Keratinocyte (primary cell): ENCODE measurements around the gene BMP8B. TPM values are rescaled to one million over a fixed set of nuclear protein-coding genes. Genes with fewer than 3 reads are reported as not detected.

ENCODE experiments used
- DNase-seq: peaks from one replicate; pipeline ENCODE4 v3.0.0-alpha.2; 2011; ENCODE audit warnings: low read depth, missing footprints, low spot score
- FAIRE-seq: peaks from 2 replicates; lab custom pipeline; 2011; peaks lifted over from hg19 to GRCh38; lab: Jason Lieb, UNC
- H2AFZ ChIP-seq: 2 replicates; pipeline ENCODE4 v1.6.0; 2012; ENCODE audit warnings: low read length, control low read depth, inconsistent platforms; ENCODE audit not compliant: control insufficient read depth
- H3K27ac ChIP-seq: 2 replicates; pipeline ENCODE4 v1.5.1; 2011; ENCODE audit warnings: low read length; ENCODE audit not compliant: control insufficient read depth, insufficient read depth
- H3K27me3 ChIP-seq: 3 replicates; pipeline ENCODE4 v1.6.0; 2011; ENCODE audit warnings: low read length; ENCODE audit not compliant: control insufficient read depth, insufficient read depth; ENCODE audit errors: extremely low read depth
- H3K36me3 ChIP-seq, 2 experiments: 2 replicates in 1 of 2; 3 replicates in 1 of 2; pipeline ENCODE4 v1.5.1; 2011; ENCODE audit warnings: low read length in 2 of 2, mild to moderate bottlenecking in 1 of 2; ENCODE audit not compliant: control insufficient read depth in 2 of 2, insufficient read depth in 2 of 2; ENCODE audit errors: extremely low read depth in 1 of 2
- H3K4me1 ChIP-seq: 3 replicates; pipeline ENCODE4 v1.5.1; 2011; ENCODE audit warnings: low read length; ENCODE audit not compliant: control insufficient read depth, insufficient read depth; ENCODE audit errors: extremely low read depth
- H3K4me2 ChIP-seq: 3 replicates; pipeline ENCODE4 v1.6.0; 2011; ENCODE audit warnings: low read depth, low read length; ENCODE audit not compliant: control insufficient read depth, insufficient read depth; ENCODE audit errors: extremely low read depth
- H3K4me3 ChIP-seq, 3 experiments: fragments of 200-600 bp in 1 of 3; sonication (generic) in 1 of 3; 2 replicates in 2 of 3; 3 replicates in 1 of 3; pipeline ENCODE4 v1.5.1; 2011 to 2016; ENCODE audit warnings: low read length in 3 of 3, mild to moderate bottlenecking in 3 of 3, control low read depth in 2 of 3, inconsistent platforms in 1 of 3, low read depth in 1 of 3, mixed read lengths in 1 of 3, mixed run types in 1 of 3, moderate library complexity in 1 of 3; ENCODE audit not compliant: control insufficient read depth in 2 of 3, insufficient read depth in 2 of 3; ENCODE audit errors: extremely low read depth in 1 of 3
- H3K79me2 ChIP-seq: 2 replicates; pipeline ENCODE4 v1.6.0; 2012; ENCODE audit warnings: low read length; ENCODE audit not compliant: control insufficient read depth, insufficient read depth
- H3K9ac ChIP-seq: 3 replicates; pipeline ENCODE4 v1.6.0; 2011; ENCODE audit warnings: low read length; ENCODE audit not compliant: control insufficient read depth, insufficient read depth; ENCODE audit errors: extremely low read depth
- H3K9me1 ChIP-seq: 3 replicates; pipeline ENCODE4 v1.6.0; 2011; ENCODE audit warnings: low read length; ENCODE audit not compliant: control insufficient read depth, insufficient read depth; ENCODE audit errors: extremely low read depth
- H3K9me3 ChIP-seq: 2 replicates; pipeline ENCODE4 v1.5.1; 2012; ENCODE audit warnings: low read depth, low read length; ENCODE audit not compliant: control insufficient read depth
- H4K20me1 ChIP-seq: 3 replicates; pipeline ENCODE4 v1.6.0; 2011; ENCODE audit warnings: low read length; ENCODE audit not compliant: control insufficient read depth, insufficient read depth; ENCODE audit errors: extremely low read depth
- EZH2 ChIP-seq: IDR thresholded peaks from one replicate; pipeline ENCODE4 v1.6.1; 2012; ENCODE audit warnings: inconsistent platforms, mild to moderate bottlenecking, low read length, moderate library complexity
- dilution Hi-C: fragments of 300-500 bp; cut with MboI; formaldehyde crosslinking; loops from one replicate; pipeline ENCODE4 v1.7.0; 2020; ENCODE audit warnings: low sequenced_read_pairs; ENCODE audit not compliant: extremely low pct_ligation_motif_present
- polyA plus RNA-seq, 5 experiments: library from polyadenylated mRNA; depleted of rRNA in 3 of 5; stranded (reverse) in 3 of 5; stranded (forward) in 1 of 5; unstranded in 1 of 5; fragments of >200 nt; gene quantifications; 1 replicate in 1 of 5; 2 replicates in 3 of 5; 3 replicates in 1 of 5; pipeline versions ENCODE4 v1.2.1 to v1.2.3, GENCODE V29; 2011 to 2012; ENCODE audit warnings: missing spikeins in 2 of 5, low read depth in 1 of 5, low replicate concordance in 1 of 5
- TF ChIP-seq, protein P1 (sequence below), 3 experiments: IDR thresholded peaks in 1 of 3; conservative IDR thresholded peaks in 1 of 3; optimal IDR thresholded peaks in 1 of 3; 2 replicates in 2 of 3; 3 replicates in 1 of 3; pipeline versions ENCODE3 to v1.5.1; 2011; ENCODE audit warnings: low read length in 3 of 3, mild to moderate bottlenecking in 3 of 3, moderate library complexity in 2 of 3, control low read depth in 1 of 3, inconsistent platforms in 1 of 3; ENCODE audit not compliant: insufficient read depth in 2 of 3; ENCODE audit errors: extremely low read depth in 1 of 3

Gene BMP8B
- polyA plus RNA-seq, 1 donor (not counting 4 experiments of a cell fraction or from before 2014, with no cell fraction given): 0.04 TPM

DNA sequence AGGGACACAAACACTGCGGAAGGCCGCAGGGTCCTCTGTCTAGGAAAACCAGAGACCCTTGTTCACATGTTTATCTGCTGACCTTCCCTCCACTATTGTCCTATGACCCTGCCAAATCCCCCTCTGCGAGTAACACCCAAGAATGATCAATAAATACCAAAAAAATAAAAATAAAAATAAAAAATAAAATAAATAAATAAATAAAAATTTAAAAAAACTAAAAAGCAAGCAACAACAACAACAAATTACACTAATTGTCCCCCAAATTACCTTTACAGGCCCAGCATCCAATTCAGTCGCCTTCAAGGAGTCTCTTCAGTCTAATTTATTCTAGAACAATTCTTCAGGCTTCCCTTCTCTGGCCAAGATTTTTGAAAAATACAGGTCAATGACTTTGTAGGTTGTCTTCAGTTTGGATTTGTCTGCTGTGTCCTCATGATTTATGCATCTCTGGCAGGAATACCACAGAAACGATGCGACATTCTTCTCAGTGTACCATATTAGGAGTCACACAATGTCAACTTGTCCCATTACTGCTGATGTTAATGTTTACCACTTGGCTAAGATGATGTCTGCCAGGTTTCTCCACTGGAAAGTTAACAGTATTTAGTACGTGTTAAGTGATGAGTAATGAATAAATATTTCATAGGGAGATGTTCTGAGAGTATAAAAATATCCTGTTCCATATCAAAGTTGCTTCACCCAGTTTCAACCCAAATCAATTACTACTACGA, 20.3 kb upstream of the BMP8B start:
- H3K4me3 ChIP-seq: no peak overlapping the region
- DNase-seq (no peak), FAIRE-seq (no peak)
- H3K36me3 ChIP-seq: no peaks in the 10 kb centered on the region
- no peak overlapping the region for H3K4me2 ChIP-seq
- no peak for TF ChIP-seq EZH2
- TF ChIP-seq, protein P1, sequence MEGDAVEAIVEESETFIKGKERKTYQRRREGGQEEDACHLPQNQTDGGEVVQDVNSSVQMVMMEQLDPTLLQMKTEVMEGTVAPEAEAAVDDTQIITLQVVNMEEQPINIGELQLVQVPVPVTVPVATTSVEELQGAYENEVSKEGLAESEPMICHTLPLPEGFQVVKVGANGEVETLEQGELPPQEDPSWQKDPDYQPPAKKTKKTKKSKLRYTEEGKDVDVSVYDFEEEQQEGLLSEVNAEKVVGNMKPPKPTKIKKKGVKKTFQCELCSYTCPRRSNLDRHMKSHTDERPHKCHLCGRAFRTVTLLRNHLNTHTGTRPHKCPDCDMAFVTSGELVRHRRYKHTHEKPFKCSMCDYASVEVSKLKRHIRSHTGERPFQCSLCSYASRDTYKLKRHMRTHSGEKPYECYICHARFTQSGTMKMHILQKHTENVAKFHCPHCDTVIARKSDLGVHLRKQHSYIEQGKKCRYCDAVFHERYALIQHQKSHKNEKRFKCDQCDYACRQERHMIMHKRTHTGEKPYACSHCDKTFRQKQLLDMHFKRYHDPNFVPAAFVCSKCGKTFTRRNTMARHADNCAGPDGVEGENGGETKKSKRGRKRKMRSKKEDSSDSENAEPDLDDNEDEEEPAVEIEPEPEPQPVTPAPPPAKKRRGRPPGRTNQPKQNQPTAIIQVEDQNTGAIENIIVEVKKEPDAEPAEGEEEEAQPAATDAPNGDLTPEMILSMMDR (optimal IDR thresholded peaks at IDR 0.05 in 1 of 3, IDR thresholded peaks at IDR 0.05 in 1 of 3, conservative IDR thresholded peaks at IDR 0.05 in 1 of 3; ENCODE audit: extremely low read depth in 1 of 3, insufficient read depth in 2 of 3, low read length in 3 of 3): no peak
- no peaks in the 10 kb centered on the region for H4K20me1 ChIP-seq
- no peak overlapping the region for H2AFZ ChIP-seq
- no peaks in the 10 kb centered on the region for H3K9me3 ChIP-seq
- no peak overlapping the region for H3K27ac ChIP-seq
- H3K27me3 ChIP-seq: no peaks in the 10 kb centered on the region
- H3K9me1 ChIP-seq: no peaks in the 10 kb centered on the region
- no peaks in the 10 kb centered on the region for H3K4me1 ChIP-seq
- H3K79me2 ChIP-seq: no peaks in the 10 kb centered on the region
- dilution Hi-C loops: no loop called here
- no peak overlapping the region for H3K9ac ChIP-seq

DNA sequence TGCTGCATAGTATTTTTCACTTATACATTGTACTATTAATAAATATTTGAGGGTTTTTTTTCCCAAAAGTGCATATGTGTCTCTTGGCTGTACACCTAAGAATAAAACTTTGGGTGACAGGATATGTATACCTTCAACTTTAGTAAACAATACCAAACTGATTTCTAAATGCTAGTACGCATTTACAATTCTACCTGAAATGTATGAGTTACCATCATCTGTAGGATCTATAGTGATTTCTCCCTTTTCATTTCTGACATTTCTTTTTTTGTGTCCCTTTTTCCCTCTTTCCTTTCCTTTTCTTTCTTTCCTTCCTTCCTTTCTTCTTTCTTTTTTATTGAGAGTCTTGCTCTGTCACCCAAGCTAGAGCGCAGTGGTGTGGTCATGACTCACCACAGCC, 16.7 kb upstream of the BMP8B start:
- no peaks in the 10 kb centered on the region for H3K36me3 ChIP-seq
- no peaks in the 10 kb centered on the region for H3K9me3 ChIP-seq
- H2AFZ ChIP-seq: no peak overlapping the region
- no peak overlapping the region for H3K4me3 ChIP-seq
- H4K20me1 ChIP-seq: no peaks in the 10 kb centered on the region
- DNase-seq (no peak), FAIRE-seq (no peak)
- no peak overlapping the region for H3K27ac ChIP-seq
- H3K27me3 ChIP-seq: no peaks in the 10 kb centered on the region
- dilution Hi-C loops: no loop called here
- peaks cover 4% of the 10 kb centered on the region for H3K4me1 ChIP-seq
- H3K9me1 ChIP-seq: no peaks in the 10 kb centered on the region
- TF ChIP-seq EZH2: no peak
- TF ChIP-seq, protein P1 (optimal IDR thresholded peaks at IDR 0.05 in 1 of 3, IDR thresholded peaks at IDR 0.05 in 1 of 3, conservative IDR thresholded peaks at IDR 0.05 in 1 of 3; ENCODE audit: extremely low read depth in 1 of 3, insufficient read depth in 2 of 3, low read length in 3 of 3): no peak
- H3K4me2 ChIP-seq: no peak overlapping the region
- no peak overlapping the region for H3K9ac ChIP-seq
- no peaks in the 10 kb centered on the region for H3K79me2 ChIP-seq
